Fibroblast of skin of left quadriceps (primary cell): ENCODE measurements around the gene SRRM1.
"Not testable (repeated sequence)": the region's sequence is repeated elsewhere in the genome, so short reads cannot be mapped to it uniquely, and the experiment has no call there.

Experiments
- DNase-seq, 2 experiments: peaks; one replicate each; pipeline ENCODE4 v3.0.0-alpha.2; 2013; ENCODE audit warnings: low read depth in 2 of 2

SRRM1 gene

GRCh38 chr1:24644100-24644384 lies 940 bp downstream of the SRRM1 start:
- DNase-seq = no peak

DNA sequence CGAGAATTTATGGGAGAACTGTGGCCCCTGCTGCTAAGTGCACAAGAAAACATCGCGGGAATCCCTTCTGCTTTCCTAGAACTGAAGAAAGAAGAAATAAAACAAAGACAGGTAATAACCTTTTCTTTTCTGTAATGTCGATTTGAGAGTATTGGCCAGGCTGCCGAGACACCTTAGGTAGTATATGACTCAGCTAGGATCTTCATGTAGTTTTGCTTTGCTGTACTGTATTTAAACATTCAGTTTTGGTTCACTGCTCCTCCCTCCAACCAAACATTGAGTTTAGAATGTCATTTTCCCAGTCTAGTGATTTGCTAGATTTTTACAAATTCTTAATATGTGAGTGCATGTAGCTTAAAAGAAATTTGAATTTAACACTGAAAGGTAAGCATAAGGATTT lies 5.8 kb downstream of the SRRM1 start:
- no peak for DNase-seq

- DNase-seq = no peak
Observed at GRCh38 chr1:24652382-24652781, 9.3 kb downstream of the SRRM1 start.

- no peak for DNase-seq
Observed at GRCh38 chr1:24654010-24654409, 10.9 kb downstream of the SRRM1 start.

GRCh38 chr1:24656046-24656445 lies 12.9 kb downstream of the SRRM1 start:
- no peak for DNase-seq

- DNase-seq = no peak
Observed at GRCh38 chr1:24657781-24658180, 14.7 kb downstream of the SRRM1 start.

GRCh38 chr1:24659166-24659904 lies 16.2 kb downstream of the SRRM1 start:
- DNase-seq = no peak

DNA sequence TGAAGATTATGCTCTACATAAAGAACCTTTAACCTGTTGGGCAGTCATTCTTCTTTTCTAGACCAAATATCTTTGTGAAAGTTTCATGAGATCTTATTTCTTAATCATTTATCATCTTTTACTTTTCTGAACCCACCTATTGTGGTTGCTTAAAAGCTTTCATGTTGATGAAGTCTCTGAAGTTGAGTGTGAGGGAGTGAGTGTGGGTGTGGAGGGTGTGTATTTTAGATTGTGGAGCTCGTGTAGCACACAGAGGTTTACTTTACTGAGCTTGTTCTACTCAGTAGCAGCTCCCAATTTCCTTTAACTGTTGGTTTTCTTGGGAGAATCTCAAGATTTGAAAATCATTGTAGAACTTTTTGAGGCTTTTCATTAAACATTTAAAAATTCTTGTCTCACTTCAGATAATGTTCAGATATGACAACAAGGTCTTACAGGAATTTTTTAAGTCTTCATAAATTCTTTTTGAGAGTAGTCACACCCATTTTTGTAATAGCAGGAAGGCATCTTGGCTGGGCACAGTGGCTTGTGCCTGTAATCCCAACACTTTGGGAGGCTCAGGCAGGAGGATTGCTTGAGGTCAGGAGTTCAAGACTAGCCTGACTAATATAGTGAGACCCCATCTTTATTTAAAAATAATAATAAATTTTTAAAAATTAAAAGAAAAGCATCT lies 17.0 kb downstream of the SRRM1 start:
- no peak for DNase-seq

GRCh38 chr1:24664507-24665033 lies 21.5 kb downstream of the SRRM1 start:
- DNase-seq = no peak

- no peak for DNase-seq
Observed at GRCh38 chr1:24666794-24667193, 23.7 kb downstream of the SRRM1 start.

- DNase-seq = not testable (repeated sequence)
Observed at GRCh38 chr1:24671372-24671771, 28.3 kb downstream of the SRRM1 start.

GRCh38 chr1:24672686-24673085 lies 29.6 kb downstream of the SRRM1 start:
- DNase-seq = not testable (repeated sequence)

DNA sequence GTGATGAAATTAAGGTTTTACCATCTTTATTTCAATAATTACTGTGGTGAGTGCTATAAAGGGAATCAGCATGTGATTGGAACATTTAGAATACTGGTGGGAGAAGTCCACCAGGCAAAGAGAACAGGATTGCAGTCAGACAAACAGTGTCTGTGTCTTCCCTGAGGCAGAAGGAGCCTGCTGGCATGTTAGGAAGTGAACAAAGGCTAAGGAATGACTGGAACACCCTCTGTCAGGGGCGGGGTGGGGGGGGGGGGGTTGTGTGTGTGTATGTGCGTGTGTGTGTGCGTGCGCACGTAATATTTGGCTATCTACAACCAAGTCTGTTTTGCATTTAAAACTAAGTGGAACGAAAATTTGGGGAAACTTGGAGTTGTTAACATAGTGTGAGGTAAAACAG lies 30.2 kb downstream of the SRRM1 start:
- DNase-seq = no peak

DNA sequence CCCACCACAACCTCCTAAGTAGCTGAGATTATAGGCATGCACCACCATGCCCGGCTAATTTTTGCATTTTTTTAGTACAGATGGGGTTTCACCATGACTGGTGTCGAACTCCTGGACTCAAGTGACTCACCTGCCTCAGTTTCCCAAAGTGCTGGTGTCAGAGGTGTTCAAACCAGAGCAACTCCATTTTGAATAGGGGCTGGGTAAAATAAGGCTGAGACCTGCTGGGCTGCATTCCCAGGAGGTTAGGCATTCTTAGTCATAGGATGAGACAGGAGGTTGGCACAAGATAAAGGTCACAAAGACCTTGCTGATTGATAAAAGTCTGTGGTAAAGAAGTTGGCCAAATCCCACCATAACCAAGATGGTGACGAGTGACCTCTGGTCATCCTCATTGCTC lies 35.3 kb downstream of the SRRM1 start:
- DNase-seq = not testable (repeated sequence)

DNA sequence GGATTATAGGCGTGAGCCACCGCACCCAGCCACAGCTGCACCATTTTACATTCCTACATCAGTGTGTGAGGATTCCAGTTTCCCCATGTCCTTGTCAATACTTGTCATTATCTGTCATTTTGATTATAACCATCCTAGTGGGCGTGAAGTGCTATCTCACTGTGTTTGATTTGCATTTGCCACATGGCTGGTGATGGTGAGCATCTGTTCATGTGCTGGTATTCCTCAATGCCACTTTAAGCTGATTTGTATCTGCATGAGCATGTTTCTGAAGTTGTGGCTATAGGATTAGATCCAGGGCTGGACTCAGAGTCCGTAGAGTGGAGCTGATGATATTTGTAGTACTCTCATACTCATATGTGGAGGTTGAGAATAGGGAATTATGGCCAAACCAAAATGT lies 36.6 kb downstream of the SRRM1 start:
- DNase-seq = no peak

- peak; percentile 82 to 85 for DNase-seq
Observed at GRCh38 chr1:24683713-24684162, 40.6 kb downstream of the SRRM1 start.

GRCh38 chr1:24688033-24688432 lies 44.9 kb downstream of the SRRM1 start:
- no peak for DNase-seq

GRCh38 chr1:24688621-24689195 lies 45.6 kb downstream of the SRRM1 start:
- DNase-seq = peak; percentile 42 to 45

DNA sequence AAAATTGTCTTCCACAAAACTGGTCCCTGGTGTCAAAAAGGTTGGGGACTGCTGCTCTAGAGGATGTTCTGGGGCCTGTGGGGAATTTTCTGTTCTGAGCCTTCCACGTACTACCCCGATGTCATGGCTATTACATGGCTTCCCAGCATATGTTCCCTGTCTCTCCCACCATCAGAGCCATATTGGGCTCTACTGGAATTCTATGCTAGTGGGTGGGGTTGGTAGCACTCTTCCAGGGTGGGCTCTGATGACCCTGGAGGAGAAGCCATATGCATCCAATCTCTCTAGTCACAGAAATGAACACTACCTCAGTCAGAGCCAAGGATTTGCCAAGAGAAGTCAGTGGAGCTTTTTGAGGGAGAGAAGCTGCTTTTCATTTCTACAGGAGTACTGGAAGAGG lies 47.9 kb downstream of the SRRM1 start:
- no peak for DNase-seq

DNA sequence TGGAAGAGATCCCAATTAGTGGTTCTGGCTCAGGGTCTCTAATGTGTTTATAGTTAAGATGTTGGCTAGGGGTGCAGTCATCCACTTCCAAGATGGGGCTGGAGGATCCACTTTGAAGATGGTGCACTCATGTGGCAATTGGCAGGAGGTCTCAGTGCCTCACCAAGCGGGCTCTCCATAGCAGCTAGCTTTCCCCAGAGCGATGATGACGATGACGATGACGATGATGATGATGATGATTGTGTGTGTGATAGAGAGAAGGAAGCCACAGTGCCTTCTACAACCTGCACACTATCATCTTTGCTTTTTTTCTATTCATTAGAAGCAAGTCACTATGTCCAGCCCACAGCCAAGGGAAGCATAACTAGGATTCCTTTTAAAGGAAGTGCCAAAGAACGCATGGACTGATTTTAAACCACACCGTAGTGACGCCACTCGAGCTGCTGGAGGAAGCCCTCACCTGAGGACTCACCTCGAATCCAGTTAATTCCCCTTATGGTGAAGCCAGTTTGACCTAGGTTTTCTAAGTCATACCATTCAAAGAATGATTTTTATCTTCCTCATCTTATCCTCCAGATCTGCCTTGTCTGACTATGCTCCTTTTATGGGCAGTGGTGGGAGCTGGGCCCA lies 49.4 kb downstream of the SRRM1 start:
- DNase-seq = no peak

GRCh38 chr1:24693827-24694379 lies 50.8 kb downstream of the SRRM1 start:
- no peak for DNase-seq

GRCh38 chr1:24694380-24694843 lies 51.3 kb downstream of the SRRM1 start:
- peak; percentile 44 to 50 for DNase-seq
